Panc1 (cell line): ENCODE data around the gene PAAF1. TPM values are rescaled to one million over a fixed set of nuclear protein-coding genes. Genes with fewer than 3 reads are reported as not detected.
"Not testable (repeated sequence)": the region's sequence is repeated elsewhere in the genome, so short reads cannot be mapped to it uniquely, and the experiment has no call there.

Experiments used
- ATAC-seq: fragments of 200-7000 bp; cut with Tn5 transposase; 2 replicates; pipeline ENCODE4 v1.9.1; 2020; ENCODE audit warnings: mild to moderate bottlenecking, moderate library complexity
- BruUV-seq: library from RNA; stranded (reverse); fragments of 400-500 nt; replicated peaks from 2 replicates; lab custom pipeline; 2021; lab: Mats Ljungman, UMichigan
- CTCF ChIA-PET: fragments of 300-600 bp; sonication (Branson Sonifier 250); formaldehyde crosslinking; loops from one replicate; lab custom pipeline; 2022; ENCODE audit warnings: antibody characterized with exemption; lab: Charles Lee
- POLR2A ChIA-PET: fragments of 300-600 bp; sonication (Branson Sonifier 250); formaldehyde crosslinking; loops from one replicate; lab custom pipeline; 2022; ENCODE audit warnings: antibody characterized with exemption; lab: Charles Lee
- DNase-seq: peaks from one replicate; pipeline ENCODE4 v3.0.0-alpha.2; 2010; ENCODE audit warnings: low read depth, low spot score
- H3K27ac ChIP-seq: 2 replicates; pipeline ENCODE4 v1.5.1; 2011; ENCODE audit warnings: mild to moderate bottlenecking, low read length, inconsistent platforms
- H3K27me3 ChIP-seq: fragments of 200-500 bp; sonication (Bioruptor generic); 2 replicates; pipeline ENCODE4 v1.6.0; 2014; ENCODE audit warnings: low read length, inconsistent platforms; ENCODE audit not compliant: control insufficient read depth, insufficient read depth
- H3K36me3 ChIP-seq: fragments of 200-500 bp; sonication (Bioruptor generic); 2 replicates; pipeline ENCODE4 v1.5.1; 2014; ENCODE audit warnings: inconsistent platforms, mild to moderate bottlenecking, low read length, moderate library complexity; ENCODE audit not compliant: control insufficient read depth, insufficient read depth
- H3K4me1 ChIP-seq: 2 replicates; pipeline ENCODE4 v1.5.1; 2011; ENCODE audit warnings: inconsistent platforms, mild to moderate bottlenecking, low read length, moderate library complexity; ENCODE audit not compliant: control insufficient read depth, insufficient read depth
- H3K4me3 ChIP-seq, 2 experiments: 2 replicates each; pipeline ENCODE4 v1.5.1; 2011 to 2012; ENCODE audit warnings: low read depth in 2 of 2, low read length in 2 of 2, mild to moderate bottlenecking in 2 of 2, inconsistent platforms in 1 of 2, moderate library complexity in 1 of 2
- H3K9me3 ChIP-seq: fragments of 200-500 bp; sonication (Bioruptor generic); 2 replicates; pipeline ENCODE4 v1.5.1; 2014; ENCODE audit warnings: low read depth, mild to moderate bottlenecking, inconsistent platforms, low read length, moderate library complexity; ENCODE audit not compliant: control insufficient read depth, insufficient read depth
- POLR2AphosphoS5 ChIP-seq: IDR thresholded peaks from 2 replicates; pipeline ENCODE4 v1.6.1; 2012; ENCODE audit warnings: mild to moderate bottlenecking, low read depth, low read length, moderate library complexity
- SIN3A ChIP-seq: IDR thresholded peaks from 2 replicates; pipeline ENCODE4 v1.6.1; 2012; ENCODE audit warnings: low read depth, mild to moderate bottlenecking, low read length, moderate library complexity, borderline replicate concordance; ENCODE audit not compliant: insufficient read depth
- TCF7L2 ChIP-seq: IDR thresholded peaks from 2 replicates; pipeline ENCODE4 v1.6.1; 2011; ENCODE audit warnings: mild to moderate bottlenecking, low read depth, low read length, inconsistent platforms
- in situ Hi-C: cut with HindIII; loops from 2 replicates; pipeline ENCODE4 v1.10.0; 2016; ENCODE audit warnings: low sequenced_read_pairs, low pct_unique_long_range_greater_than_20kb
- intact Hi-C: fragments of 100-400 bp; cut with micrococcal nuclease; formaldehyde crosslinking; loops from one replicate; pipeline ENCODE4 v1.10.0; 2022; ENCODE audit not compliant: unreplicated experiment
- total RNA-seq: library from RNA; stranded (reverse); gene quantifications from one replicate; pipeline ENCODE4 v1.2.1, GENCODE V29; 2021; ENCODE audit not compliant: unreplicated experiment
- TF ChIP-seq, protein P1 (sequence below), 2 experiments: IDR thresholded peaks; 2 replicates each; pipeline ENCODE4 v1.6.1; 2011 to 2012; ENCODE audit warnings: low read depth in 2 of 2, control low read depth in 1 of 2, low read length in 1 of 2, mild to moderate bottlenecking in 1 of 2, moderate library complexity in 1 of 2; ENCODE audit not compliant: insufficient read depth in 1 of 2
- TF ChIP-seq, protein P2 (sequence below): fragments of 450-650 bp; IDR thresholded peaks from 2 replicates; pipeline ENCODE4 v1.5.1; 2017; ENCODE audit warnings: mild to moderate bottlenecking

PAAF1 gene
- total RNA-seq, 1 experiment from 2014 or later: 22.1 TPM

DNA sequence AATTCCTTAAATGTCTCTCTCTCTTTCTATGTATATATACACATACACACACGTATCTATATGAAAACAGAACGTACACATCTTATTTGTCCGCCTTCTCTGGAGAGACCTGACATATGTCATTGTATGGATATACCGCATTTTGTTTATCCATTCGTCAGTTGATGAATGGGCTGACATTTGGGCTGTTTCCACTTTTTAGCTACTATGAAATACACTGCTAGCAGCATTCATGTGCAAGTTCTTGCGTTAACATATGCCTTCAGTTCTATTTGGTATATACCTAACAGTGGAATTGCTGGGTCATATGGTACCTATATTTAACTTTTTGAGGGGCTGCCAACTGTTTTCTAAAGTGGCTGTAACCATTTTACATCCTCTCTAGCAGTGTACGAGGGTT, 56.0 kb downstream of the PAAF1 start:
- Histone ChIP-seq H3K9me3 (no peaks in the 10 kb centered on the region), H3K27me3 (no peaks in the 10 kb centered on the region), H3K36me3 (no peaks in the 10 kb centered on the region), H3K4me1 (no peaks in the 10 kb centered on the region), H3K27ac (no peak overlapping the region), H3K4me3 (no peak overlapping the region)
- no TSS peak for BruUV-seq
- in situ Hi-C loops (no loop called here), intact Hi-C loops (loop anchor here (10.0 kb wide), 1 partner anchor 168 kb away; the partner anchor contains the start of gene RAB6A)
- CTCF ChIA-PET: no interaction called here
- POLR2A ChIA-PET: no interaction called here
- DNase-seq (no peak), ATAC-seq (no peak)
- no peak for TF ChIP-seq POLR2AphosphoS5
- TF ChIP-seq, protein P1, sequence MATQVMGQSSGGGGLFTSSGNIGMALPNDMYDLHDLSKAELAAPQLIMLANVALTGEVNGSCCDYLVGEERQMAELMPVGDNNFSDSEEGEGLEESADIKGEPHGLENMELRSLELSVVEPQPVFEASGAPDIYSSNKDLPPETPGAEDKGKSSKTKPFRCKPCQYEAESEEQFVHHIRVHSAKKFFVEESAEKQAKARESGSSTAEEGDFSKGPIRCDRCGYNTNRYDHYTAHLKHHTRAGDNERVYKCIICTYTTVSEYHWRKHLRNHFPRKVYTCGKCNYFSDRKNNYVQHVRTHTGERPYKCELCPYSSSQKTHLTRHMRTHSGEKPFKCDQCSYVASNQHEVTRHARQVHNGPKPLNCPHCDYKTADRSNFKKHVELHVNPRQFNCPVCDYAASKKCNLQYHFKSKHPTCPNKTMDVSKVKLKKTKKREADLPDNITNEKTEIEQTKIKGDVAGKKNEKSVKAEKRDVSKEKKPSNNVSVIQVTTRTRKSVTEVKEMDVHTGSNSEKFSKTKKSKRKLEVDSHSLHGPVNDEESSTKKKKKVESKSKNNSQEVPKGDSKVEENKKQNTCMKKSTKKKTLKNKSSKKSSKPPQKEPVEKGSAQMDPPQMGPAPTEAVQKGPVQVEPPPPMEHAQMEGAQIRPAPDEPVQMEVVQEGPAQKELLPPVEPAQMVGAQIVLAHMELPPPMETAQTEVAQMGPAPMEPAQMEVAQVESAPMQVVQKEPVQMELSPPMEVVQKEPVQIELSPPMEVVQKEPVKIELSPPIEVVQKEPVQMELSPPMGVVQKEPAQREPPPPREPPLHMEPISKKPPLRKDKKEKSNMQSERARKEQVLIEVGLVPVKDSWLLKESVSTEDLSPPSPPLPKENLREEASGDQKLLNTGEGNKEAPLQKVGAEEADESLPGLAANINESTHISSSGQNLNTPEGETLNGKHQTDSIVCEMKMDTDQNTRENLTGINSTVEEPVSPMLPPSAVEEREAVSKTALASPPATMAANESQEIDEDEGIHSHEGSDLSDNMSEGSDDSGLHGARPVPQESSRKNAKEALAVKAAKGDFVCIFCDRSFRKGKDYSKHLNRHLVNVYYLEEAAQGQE (IDR thresholded peaks at IDR 0.05; ENCODE audit: insufficient read depth in 1 of 2, low read depth in 2 of 2, low read length in 1 of 2): no peak
- TF ChIP-seq, protein P2, sequence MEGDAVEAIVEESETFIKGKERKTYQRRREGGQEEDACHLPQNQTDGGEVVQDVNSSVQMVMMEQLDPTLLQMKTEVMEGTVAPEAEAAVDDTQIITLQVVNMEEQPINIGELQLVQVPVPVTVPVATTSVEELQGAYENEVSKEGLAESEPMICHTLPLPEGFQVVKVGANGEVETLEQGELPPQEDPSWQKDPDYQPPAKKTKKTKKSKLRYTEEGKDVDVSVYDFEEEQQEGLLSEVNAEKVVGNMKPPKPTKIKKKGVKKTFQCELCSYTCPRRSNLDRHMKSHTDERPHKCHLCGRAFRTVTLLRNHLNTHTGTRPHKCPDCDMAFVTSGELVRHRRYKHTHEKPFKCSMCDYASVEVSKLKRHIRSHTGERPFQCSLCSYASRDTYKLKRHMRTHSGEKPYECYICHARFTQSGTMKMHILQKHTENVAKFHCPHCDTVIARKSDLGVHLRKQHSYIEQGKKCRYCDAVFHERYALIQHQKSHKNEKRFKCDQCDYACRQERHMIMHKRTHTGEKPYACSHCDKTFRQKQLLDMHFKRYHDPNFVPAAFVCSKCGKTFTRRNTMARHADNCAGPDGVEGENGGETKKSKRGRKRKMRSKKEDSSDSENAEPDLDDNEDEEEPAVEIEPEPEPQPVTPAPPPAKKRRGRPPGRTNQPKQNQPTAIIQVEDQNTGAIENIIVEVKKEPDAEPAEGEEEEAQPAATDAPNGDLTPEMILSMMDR: no peak
- no peak for TF ChIP-seq SIN3A
- TF ChIP-seq TCF7L2: no peak

DNA sequence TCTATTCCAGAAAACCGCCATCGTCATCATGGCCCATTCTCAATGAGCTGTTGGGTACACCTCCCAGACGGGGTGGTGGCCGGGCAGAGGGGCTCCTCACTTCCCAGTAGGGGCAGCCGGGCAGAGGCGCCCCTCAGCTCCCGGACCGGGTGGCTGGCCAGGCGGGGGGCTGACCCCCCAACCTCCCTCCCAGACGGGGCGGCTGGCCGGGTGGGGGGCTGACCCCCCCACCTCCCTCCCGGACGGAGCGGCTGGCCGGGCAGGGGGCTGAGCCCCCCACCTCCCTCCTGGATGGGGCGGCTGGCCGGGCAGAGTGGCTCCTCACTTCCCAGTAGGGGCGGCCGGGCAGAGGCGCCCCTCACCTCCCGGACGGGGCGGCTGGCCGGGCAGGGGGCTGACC, 59.2 kb downstream of the PAAF1 start:
- H3K36me3 ChIP-seq, BruUV-seq, H3K9me3 ChIP-seq, CTCF ChIA-PET, DNase-seq, in situ Hi-C loops, ATAC-seq, H3K4me3 ChIP-seq, H3K27ac ChIP-seq, POLR2A ChIA-PET, H3K27me3 ChIP-seq, H3K4me1 ChIP-seq: not testable (repeated sequence)
- intact Hi-C loops: loop anchor here (10.0 kb wide), 1 partner anchor 171 kb away; the partner anchor contains the start of gene RAB6A

DNA sequence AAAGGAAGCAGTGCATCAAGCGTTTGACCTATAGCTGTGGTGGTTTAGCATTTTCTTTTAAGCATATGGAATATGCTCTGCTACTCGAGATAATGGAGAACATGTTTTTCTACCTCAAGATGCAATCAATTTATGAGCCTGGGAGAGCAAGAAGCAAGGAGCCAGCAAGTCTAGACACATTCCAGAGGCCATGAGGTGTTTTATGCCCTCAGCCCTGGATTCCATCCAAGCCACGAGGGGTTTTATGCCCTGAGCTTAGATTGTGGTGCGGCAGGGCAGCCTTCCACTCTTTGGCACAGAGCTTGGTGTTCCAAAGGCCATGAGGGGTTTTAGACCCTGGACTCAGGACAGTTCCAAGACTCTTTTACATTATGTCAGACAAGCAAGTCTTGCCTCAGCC, 62.3 kb downstream of the PAAF1 start:
- Histone ChIP-seq H3K9me3 (0 out of 2 replicates have a peak, but pooled peaks cover 15% of the 10 kb centered on the region), H3K4me3 (no peak overlapping the region), H3K4me1 (no peaks in the 10 kb centered on the region), H3K27ac (no peak overlapping the region), H3K27me3 (no peaks in the 10 kb centered on the region), H3K36me3 (no peaks in the 10 kb centered on the region)
- BruUV-seq: no TSS peak
- in situ Hi-C loops (no loop called here), intact Hi-C loops (loop anchor here (10.0 kb wide), 1 partner anchor 174 kb away; the partner anchor contains the start of gene RAB6A)
- CTCF ChIA-PET: no interaction called here
- no peak for ATAC-seq
- no peak for DNase-seq
- TF ChIP-seq TCF7L2 (no peak), POLR2AphosphoS5 (no peak), SIN3A (no peak)
- TF ChIP-seq, protein P2: no peak
- TF ChIP-seq, protein P1 (IDR thresholded peaks at IDR 0.05; ENCODE audit: insufficient read depth in 1 of 2, low read depth in 2 of 2, low read length in 1 of 2): no peak
- POLR2A ChIA-PET: no interaction called here
